GM19043 (cell line): ENCODE results near the gene CDKL2.

Source experiments
- ATAC-seq: cut with Tn5 transposase; IDR thresholded peaks from one replicate; pipeline ENCODE4 v1.9.1; 2021; ENCODE audit warnings: low read depth; ENCODE audit not compliant: unreplicated experiment

The CDKL2 gene

DNA sequence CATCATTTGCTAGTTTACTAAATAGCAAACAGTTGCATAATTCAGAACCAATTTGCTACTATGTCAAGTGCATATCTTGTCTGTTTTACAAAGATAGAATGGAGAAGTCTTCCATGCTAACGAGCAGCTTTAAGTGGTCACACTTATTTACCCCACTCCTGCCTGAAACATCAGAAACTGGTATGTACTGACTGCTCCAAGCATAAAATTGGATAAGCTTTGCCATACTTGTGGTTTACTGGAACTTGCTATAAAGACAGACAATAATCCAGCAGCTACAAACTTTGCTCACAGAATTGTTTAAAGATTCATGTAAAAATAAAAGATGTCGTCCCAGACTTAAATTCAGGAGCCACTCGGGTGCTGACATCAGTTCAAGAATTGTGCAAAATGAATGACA, 13.3 kb upstream of the CDKL2 start:
- ATAC-seq: no peak

DNA sequence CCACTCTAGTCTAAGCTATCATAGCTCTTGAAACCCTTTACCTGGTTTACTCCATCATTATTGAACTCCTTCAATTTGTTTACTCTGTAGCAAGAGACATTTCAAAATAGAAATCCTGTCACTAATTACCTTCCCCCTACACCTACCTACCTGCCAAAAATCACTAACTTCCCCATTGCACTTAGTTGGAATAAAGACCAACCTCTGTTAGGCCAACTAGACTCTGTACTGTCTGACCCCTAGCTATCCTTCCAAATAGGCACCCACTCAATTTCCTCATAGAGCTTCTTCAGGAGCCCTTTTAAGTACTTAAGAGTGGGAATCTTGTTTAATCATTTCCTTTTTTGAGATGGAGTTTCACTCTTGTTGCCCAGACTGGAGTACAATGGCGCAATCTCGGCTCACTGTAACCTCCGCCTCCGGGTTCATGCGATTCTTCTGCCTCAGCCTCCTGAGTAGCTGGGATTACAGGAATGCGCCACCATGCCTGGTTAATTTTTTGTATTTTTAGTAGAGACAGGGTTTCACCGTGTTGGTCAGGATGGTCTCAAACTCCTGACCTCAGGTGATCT, 8.9 kb upstream of the CDKL2 start:
- ATAC-seq: no peak

DNA sequence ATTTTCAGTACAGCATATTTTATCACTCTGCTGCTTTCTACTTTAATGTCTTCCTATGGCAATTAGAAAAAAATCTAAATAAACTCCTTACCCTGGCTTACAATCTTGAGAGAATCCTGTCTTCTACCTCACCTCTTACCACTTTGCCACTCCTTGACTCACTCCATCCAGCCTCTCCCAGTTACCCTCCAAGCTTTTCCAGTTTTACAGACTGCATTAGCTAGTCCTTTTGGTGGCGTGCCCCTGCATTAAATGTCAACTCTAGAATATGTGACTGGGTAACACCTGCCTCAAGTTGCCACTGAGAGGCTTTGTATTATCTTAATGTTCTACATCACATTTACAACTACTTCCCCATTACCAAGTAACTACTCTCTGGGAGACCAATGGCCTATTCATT, 7.5 kb upstream of the CDKL2 start:
- ATAC-seq: no peak

DNA sequence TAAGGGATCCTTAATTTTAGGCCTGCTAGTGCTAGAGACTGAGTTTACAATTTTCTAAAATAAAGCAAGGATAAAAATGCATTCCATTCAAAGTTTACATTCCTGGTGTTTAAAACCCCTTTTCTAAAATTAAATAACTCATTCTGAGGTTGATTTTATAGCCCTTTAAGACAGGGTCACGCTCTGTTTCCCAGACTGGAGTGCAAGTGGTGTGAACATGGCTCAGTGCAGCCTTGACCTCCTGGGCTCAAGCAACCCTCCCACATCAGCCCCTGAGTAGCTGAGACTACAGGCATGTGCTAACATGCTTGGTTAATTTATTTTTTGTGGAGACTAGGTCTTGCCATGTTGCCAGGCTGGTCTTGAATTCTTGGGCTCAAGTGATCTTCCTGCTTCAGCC, 6.8 kb upstream of the CDKL2 start:
- no peak for ATAC-seq

DNA sequence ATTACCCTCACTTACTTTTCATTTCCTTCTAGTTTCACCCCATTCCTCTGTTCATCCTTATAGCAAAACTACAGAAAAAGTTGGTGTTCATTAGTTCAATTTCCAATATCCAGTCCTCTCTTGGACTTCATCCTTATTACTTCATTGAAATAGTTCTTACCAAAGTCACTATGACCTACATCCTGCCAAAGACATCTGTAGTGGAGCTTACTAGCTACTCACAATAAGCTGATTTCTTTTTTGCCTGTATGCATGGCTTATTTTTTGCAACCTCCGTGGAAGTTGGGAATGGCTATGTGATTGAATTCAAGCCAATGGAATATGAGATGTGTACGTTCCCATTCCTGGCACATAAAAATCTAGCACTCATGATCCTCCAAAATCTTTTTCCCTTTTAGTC, 4.6 kb upstream of the CDKL2 start:
- no peak for ATAC-seq

DNA sequence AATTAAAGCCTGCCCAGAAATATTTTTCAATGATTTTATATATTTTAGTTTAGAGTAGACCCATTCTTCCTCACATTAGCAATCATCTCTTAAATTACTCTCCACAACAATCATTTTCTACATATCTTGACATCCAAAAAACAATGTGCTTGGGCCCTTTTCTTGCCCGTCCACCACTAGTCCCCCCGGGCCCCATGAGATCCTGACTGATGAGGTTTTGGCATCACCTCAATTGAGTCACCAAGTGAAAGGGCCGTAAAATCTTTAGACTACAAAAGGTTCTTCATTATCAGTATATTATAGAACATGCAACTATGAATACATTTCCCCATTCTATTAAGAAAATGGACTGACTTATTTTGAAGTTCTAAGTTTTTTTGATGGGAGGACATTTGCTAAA, 4.0 kb upstream of the CDKL2 start:
- ATAC-seq: no peak

DNA sequence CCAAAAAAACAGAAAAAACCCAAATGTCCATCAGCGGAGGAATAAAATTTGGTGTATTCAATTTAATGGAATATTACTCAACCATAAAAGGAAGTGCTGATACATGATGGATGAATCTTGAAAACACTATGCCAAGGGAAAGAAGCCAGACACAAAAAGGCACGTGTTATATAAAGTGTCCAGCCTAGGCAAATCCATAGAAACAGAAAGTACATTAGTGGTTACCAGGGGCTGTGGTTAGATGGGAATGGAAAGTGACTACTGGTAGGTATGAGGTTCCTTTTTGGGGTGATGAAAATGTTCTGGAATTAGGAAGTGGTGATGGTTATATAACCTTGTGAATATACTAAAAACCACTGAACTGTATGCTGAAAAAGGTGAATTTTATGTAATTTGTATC, 3.5 kb upstream of the CDKL2 start:
- no peak for ATAC-seq

DNA sequence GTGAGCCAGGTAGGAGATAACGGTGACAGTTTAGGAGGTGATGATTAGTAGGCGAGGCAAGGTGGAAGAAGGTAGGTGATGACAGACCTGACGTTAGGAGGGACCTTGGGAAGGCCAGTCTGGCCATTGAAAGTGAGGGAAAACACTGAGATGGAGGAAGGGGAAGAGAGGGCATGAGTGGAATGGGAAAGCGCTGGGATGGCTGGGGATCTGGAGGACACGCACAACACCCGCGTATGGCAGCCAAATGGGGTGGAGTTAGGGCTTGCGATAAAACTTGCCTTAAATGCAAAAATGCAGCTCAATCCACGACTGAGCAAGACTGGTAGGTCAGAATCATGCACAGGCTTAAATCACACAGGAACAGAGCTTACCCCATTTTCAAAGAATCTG, 605 bp upstream of the CDKL2 start:
- no peak for ATAC-seq

DNA sequence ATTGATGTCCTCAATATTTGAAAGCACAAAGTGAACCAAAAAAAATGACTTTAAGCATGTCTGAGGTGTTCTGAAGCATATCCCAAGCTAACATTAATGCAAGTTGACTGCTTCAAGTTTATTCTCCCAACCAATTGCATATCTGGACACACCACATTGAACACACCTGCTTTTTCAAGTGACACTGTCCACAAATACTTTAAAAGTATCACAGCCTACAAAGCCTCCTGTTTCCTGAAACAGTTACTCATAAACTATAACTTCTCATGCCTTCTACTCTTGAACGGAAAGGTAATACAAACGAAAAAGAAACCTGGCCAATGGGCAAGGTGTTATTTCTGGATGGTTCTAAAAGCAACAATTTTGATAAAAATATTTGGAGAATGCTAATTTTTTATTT, 1.1 kb downstream of the CDKL2 start:
- ATAC-seq: no peak

DNA sequence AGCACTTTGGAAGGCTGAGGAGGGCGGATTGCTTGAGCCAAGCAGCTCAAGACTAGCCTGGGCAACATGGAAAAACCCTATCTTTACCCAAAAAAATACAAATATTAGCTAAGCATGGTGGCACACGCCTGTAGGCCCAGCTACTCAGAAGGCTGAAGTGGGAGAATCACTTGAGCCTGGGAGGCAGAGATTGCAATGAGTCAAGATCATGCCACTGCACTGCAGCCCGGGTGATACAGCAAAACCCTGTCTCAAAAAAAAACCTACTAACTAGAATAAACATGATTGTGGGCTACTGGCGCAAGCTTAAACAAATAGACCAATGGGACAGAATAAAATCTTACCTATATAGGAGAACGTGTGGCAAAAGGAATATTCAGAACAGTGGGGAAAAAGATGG, 7.3 kb downstream of the CDKL2 start:
- no peak for ATAC-seq

DNA sequence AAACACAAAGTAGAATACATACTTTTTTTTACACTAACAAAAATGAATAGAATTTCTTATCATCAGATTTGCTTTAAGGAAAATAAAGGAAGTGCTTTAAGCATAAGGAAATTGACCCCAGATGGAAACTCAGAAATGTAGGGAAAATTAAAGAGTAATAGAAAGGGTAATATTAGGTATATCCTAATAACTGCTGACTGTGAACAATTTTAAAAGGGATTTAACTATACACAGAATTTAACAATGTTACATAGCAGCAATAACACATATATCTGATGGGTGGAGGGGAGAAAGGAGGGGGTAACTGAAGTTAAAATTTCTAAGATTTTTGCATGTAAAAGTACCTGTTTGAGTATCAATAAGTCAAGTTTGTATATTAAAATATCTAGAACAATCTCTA, 8.6 kb downstream of the CDKL2 start:
- no peak for ATAC-seq

DNA sequence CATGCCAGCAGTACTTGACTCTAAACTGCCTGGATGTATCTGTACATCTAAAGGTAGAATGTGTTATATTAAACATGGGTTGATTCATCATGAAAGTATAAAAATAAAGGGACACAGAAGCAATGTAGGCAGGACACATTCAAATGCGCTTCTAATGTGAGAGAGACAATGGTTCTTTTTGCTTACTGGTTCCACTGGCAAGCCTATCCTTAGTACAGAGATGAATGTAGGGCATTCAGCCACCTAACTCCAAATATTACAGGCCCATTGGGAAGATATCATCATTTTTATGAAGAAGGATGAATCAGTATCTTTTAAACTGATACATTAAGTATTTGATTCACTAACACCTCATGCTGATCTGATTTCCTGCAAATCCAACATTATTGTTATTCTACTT, 18.0 kb downstream of the CDKL2 start:
- ATAC-seq: no peak

DNA sequence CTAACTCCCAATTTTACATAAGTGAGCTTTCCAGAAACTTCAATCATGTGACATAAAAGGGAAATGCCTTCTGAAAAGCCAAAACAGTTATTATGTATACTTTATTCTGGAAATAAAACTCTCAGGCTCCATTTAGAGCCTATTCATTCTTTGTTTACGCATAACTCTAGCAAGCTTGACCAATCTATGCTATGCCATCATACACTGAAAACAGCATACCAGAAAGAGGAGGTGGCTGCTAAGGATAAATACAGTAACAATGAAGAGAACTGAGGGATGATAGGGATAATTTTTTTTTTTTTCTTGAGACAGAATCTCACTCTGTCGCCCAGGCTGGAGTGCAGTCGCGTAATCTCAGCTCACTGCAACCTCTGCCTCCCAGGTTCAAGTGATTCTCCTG, 24.4 kb downstream of the CDKL2 start:
- no peak for ATAC-seq

DNA sequence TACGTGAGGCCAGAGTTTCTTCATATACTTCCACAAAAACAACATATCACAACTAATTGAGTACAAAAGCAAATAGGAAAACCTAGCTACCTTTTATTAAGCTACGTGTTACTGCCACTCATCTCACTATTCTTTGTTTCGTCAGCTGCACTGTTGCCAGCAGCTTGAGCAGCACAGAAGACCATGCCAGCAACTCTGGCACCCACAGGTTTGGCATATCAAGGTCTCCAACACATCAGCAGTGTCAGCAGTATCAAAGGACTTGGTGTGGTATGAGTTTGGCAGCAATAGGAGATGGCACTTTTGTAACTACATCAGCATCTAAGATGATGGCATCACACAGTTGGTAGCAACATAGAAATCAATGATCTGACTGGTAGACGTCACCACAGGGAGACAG, 30.7 kb downstream of the CDKL2 start:
- ATAC-seq: no peak

DNA sequence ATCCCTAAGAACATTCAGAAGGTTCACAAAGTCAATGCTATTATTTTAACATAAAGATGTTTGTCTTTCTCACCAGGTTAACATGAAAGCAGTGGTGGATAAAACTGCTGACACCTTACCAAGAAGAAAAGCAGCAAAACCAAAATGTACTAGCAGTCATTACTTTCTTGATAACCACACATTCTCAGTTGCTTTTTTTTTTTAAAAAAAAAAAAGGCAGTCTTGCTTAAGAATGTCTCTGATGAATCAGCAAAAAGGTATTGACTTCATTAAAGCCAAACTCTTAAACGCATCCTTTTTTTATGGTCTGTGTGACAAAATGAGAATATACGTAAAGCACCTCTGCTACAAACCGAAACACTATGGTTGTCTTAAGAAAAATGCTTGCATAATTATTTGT, 31.9 kb downstream of the CDKL2 start:
- no peak for ATAC-seq

DNA sequence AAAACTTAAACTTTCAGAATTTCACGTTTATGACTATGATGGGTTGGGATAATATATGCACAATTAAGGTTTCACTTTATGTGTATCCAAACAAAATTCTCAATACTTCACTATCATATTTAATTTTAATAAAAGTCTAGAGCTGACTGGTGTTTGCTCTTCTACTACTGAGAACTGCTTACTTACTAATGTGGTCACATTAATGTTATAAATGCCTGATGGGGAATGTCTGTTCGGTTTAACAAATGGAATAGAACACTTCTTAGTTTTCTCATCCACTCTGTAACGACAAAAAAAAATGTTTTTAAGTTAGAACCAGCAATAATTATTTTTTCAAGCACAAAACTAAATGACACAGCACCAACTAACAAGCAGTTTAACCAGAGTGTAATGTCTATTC, 34.3 kb downstream of the CDKL2 start:
- no peak for ATAC-seq

DNA sequence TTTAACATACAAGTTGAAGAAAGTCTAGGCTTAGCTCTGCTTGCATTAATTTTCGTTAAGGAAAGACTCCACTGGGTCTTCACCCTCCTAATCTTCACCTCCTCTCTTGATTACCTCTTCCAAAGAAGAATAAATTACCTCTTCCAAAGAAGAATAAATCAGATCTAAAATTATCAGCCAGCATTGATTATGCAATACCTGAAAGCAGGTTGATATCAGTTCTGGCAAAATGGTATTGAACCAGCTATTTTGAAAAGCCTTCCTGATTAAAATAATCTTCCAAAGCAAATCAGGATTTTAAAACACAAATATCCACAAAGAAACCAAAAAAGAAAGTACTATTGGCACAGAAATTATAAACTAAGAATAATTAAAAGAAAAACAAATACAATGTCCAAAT, 36.9 kb downstream of the CDKL2 start:
- ATAC-seq: no peak

DNA sequence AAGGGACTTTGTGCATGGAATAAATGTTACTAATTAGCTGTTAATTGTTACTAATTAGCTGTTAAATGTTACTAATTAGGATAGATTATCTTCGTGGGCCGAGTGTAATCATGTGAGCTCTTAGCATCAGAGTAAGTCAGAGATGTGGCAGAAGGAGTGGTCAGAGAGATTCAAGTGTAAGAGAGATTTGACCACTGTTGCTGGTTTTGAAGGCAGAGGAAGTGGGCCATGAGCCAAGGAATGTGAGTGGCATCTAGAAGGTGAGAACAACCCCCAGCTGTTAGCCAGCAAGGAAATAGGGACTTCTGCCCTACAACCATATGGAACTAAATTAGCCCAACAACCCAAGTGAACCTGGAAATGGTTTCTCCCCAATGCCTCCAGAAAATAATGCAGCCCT, 46.3 kb downstream of the CDKL2 start:
- ATAC-seq: no peak

DNA sequence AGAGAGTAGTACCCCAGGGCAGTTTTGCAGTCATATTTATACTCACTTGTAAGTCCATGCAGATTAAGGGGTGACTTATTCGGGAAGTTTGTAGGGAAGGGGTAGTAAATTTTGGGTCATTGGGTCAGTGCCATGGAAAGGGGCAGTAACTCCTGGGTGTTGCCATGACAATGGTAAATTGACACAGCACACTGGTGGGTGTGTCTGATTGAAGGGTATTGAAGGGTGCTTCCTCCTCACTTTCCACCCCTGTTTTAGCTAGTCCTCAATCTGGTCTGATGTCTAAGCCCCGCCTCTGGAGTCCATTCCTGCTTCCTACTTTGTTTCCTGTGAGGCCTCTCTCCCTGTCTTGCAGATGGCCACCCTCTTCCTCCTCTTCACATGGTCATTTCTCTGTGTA, 62.6 kb downstream of the CDKL2 start:
- ATAC-seq: no peak

DNA sequence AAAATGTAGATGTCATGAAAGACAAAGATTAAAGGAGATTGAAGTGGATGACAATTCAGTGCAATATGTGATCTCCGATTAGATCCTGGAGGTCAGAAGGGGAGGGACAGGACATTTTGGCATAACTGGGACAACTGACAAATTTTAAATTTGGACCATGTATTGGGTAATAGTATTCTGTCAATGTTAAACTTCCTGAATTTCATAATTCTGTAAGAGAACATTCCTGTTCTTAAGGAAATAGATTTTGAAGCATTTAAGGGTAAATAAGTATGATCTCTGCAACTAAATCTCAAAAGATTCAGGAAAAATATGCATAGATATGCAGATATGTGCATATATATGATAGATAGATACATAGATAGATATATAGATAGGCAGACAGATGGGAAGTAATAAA, 63.4 kb downstream of the CDKL2 start:
- no peak for ATAC-seq

DNA sequence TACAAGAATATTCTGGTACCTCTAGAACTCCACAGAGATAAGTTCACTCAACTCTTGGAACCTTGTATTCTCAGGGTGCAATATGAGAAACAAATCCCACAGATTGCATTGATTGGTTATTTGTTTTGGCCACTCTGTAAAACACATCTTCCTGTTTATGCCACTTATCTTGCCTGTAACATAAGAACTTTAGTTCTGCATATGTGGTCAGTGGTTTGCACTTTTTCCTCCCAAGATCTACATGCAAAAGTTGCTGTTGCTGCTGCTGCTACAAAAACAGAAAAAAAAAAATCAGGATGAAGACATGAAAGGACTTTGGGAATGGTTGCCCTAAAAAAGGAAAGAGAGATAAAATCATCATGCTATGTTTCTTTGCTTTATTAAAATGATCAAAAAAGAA, 64.8 kb downstream of the CDKL2 start:
- no peak for ATAC-seq

DNA sequence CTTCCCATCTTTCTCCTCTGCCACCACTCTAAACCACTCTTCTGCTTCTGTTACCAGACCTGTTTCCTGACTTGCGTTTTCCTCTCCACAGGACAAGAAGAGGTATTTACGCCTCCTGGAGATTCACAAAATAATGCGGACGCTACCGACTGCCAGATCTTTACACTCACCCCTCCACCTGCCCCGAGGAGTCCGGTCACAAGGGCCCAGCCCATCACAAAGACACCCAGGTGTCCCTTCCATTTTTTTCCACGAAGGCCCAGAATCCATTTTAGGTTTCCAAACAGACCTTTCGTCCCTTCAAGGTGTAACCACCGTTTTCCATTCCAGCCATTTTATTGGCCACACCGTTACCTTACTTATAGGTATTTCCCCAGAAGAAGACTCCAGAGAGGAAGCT, 66.3 kb downstream of the CDKL2 start:
- no peak for ATAC-seq

DNA sequence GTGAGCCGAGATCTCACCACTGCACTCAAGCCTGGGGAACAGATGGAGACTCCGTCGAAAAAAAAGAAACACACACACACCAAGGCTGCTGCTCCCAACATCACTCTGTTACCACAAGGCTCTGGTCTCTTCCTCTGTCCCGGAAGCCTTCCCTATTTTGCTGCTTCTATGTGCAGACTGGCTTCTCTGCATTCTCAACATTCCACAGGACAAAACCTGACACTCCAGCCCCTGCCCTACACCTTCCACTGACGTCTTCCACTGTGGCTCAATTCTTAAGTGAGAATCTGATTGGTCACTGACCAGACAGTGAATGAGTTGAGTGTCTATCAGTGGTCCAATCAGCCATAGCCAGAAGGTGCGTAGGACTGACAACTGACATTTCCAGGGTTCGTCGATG, 68.5 kb downstream of the CDKL2 start:
- ATAC-seq: no peak

DNA sequence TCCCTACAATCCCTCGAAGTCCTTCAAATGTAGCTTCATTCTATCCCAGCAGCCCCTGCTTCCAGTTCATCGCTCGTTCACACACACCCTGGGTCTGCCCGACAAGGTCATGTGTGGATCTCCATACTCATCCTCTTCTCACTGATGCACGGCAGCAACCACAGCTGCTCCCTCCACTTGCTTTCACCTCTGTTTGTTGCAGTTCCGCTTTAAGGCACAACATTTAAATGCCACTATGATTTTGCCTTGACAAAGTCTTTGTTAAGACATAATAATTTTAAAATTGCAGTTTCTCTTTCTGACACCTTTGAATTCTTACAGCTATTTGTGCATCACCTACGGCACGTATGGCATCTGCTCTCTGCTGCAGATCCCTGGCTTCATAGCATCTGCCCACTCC, 72.6 kb downstream of the CDKL2 start:
- no peak for ATAC-seq
